Measurements from ENCODE around the gene RNPS1. TPM values are rescaled to one million over a fixed set of nuclear protein-coding genes. Genes with fewer than 3 reads are reported as not detected.

RNPS1 gene
- total and polyA plus RNA-seq, 9 of the 15 experiments (the other 6 are each of a cell fraction or from before 2014, with no cell fraction given): 44.9 to 338 (median 202) TPM

DNA sequence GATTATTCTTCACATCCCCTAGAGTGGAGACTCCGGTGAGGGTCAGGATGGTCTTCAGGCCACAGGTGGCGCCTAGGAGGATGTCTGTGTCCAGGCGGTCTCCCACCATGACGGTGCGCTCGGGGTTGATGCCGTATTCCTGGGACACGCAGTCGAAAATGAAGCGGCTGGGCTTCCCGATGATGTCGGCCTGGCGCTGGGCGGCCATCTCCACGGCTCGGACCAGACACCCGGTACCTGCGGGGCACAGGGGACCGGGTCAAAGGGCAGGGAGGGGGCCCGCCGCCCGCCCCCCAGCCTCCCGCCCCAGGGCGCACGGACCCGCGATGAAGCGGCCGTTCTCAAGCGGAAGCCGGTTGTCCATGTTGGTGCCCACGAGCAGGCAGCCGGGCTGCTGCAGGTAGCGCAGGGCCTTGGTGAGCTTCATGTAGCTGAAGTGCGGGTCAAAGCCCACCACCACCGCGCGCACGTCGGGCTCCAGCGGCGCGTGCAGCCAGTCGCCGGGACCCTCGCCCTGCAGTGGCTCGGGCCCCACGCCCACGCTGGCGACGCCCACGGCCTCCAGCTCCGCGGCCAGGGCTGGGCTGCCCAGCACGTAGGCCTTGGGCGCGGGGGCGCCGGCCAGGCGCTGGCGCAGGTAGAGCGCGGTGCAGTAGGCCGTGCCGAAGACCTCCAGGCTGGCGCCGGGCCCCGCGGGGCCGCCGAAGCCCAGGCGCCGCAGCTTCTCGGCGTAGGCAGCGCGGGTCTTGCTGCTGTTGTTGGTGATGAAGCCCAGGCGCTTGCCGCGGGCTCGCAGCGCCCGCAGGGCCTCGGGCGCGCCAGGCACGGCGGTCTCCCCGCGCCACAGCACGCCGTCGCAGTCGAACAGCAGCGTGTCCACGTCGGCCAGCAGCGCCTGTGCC lies 53.9 kb downstream of the RNPS1 start (continued):
- TF ChIP-seq DACH1 (IDR thresholded peaks at IDR 0.05; ENCODE audit: partially characterized antibody) (no peak), PML (IDR thresholded peaks at IDR 0.05; ENCODE audit: low read length) (no peak), ZNF253 (CRISPR knock-in tag; conservative IDR thresholded peaks at IDR 0.05) (no peak), RFX5 (IDR thresholded peaks at IDR 0.05; ENCODE audit: low read depth, low read length) (no peak), KAT2B (IDR thresholded peaks at IDR 0.05; ENCODE audit: low read depth, low read length) (no peak), ZNF778 (CRISPR knock-in tag; IDR thresholded peaks at IDR 0.05) (no peak), KLF13 (tag; IDR thresholded peaks at IDR 0.05; ENCODE audit: borderline replicate concordance, low read depth) (no peak), MAFG (tag; conservative IDR thresholded peaks at IDR 0.05) (no peak), FUS (optimal IDR thresholded peaks at IDR 0.05; ENCODE audit: low read depth, low read length) (no peak), ZNF23 (CRISPR knock-in tag; IDR thresholded peaks at IDR 0.05) (no peak), ZNF584 (CRISPR knock-in tag; IDR thresholded peaks at IDR 0.05; ENCODE audit: low read depth) (no peak), ZBTB8A (IDR thresholded peaks at IDR 0.05; ENCODE audit: partially characterized antibody) (no peak)
- TF ChIP-seq, protein P1, sequence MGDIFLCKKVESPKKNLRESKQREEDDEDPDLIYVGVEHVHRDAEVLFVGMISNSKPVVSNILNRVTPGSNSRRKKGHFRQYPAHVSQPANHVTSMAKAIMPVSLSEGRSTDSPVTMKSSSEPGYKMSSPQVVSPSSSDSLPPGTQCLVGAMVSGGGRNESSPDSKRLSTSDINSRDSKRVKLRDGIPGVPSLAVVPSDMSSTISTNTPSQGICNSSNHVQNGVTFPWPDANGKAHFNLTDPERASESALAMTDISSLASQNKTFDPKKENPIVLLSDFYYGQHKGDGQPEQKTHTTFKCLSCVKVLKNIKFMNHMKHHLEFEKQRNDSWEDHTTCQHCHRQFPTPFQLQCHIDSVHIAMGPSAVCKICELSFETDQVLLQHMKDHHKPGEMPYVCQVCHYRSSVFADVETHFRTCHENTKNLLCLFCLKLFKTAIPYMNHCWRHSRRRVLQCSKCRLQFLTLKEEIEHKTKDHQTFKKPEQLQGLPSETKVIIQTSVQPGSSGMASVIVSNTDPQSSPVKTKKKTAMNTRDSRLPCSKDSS (IDR thresholded peaks at IDR 0.05; ENCODE audit: low read depth, partially characterized antibody): no peak
- TF ChIP-seq, protein P2, sequence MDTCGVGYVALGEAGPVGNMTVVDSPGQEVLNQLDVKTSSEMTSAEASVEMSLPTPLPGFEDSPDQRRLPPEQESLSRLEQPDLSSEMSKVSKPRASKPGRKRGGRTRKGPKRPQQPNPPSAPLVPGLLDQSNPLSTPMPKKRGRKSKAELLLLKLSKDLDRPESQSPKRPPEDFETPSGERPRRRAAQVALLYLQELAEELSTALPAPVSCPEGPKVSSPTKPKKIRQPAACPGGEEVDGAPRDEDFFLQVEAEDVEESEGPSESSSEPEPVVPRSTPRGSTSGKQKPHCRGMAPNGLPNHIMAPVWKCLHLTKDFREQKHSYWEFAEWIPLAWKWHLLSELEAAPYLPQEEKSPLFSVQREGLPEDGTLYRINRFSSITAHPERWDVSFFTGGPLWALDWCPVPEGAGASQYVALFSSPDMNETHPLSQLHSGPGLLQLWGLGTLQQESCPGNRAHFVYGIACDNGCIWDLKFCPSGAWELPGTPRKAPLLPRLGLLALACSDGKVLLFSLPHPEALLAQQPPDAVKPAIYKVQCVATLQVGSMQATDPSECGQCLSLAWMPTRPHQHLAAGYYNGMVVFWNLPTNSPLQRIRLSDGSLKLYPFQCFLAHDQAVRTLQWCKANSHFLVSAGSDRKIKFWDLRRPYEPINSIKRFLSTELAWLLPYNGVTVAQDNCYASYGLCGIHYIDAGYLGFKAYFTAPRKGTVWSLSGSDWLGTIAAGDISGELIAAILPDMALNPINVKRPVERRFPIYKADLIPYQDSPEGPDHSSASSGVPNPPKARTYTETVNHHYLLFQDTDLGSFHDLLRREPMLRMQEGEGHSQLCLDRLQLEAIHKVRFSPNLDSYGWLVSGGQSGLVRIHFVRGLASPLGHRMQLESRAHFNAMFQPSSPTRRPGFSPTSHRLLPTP (IDR thresholded peaks at IDR 0.05; ENCODE audit: borderline replicate concordance, extremely low read depth, insufficient read length): no peak

All from K562 (cell line).